B cell (primary cell): ENCODE data around the gene TXNRD1.

Experiments used
- EZH2 ChIP-seq: IDR thresholded peaks from 2 replicates; pipeline ENCODE4 v1.6.1; 2012; ENCODE audit warnings: borderline replicate concordance, low read depth, mild to moderate bottlenecking, moderate library complexity, low read length; ENCODE audit not compliant: insufficient read depth, poor library complexity, severe bottlenecking
- TF ChIP-seq, protein P1 (sequence below): fragments of 200-600 bp; IDR thresholded peaks from one replicate; pipeline ENCODE4 v1.8.0; 2022; ENCODE audit warnings: antibody characterized with exemption, mild to moderate bottlenecking

DNA sequence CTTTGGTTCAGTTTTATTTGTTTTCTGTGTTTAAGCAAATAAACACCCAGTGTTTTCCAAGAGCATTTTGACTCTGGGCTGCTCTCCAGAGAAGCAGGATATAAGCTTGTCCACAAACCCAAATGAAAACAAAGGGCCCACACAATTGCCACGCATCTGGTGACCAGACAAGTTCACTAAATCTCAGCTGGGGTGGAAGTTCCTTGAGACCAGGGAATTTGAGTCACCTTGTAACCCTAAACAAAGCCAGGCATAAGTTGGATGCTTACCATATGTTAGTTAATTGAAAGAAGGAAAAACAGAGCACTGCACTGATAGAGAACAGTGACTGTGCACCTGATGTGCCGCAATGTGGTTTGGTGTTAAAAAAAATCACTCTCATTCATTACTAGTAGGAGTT, 1.6 kb upstream of the TXNRD1 start:
- TF ChIP-seq, protein P1, sequence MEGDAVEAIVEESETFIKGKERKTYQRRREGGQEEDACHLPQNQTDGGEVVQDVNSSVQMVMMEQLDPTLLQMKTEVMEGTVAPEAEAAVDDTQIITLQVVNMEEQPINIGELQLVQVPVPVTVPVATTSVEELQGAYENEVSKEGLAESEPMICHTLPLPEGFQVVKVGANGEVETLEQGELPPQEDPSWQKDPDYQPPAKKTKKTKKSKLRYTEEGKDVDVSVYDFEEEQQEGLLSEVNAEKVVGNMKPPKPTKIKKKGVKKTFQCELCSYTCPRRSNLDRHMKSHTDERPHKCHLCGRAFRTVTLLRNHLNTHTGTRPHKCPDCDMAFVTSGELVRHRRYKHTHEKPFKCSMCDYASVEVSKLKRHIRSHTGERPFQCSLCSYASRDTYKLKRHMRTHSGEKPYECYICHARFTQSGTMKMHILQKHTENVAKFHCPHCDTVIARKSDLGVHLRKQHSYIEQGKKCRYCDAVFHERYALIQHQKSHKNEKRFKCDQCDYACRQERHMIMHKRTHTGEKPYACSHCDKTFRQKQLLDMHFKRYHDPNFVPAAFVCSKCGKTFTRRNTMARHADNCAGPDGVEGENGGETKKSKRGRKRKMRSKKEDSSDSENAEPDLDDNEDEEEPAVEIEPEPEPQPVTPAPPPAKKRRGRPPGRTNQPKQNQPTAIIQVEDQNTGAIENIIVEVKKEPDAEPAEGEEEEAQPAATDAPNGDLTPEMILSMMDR = no peak
- no peak for TF ChIP-seq EZH2
